Activated T-helper 1 cell treated with Interleukin-2 at 50 U/mL for 16 hours (primary cell): ENCODE data around the gene IRF3.

Source experiments
- DNase-seq: peaks from one replicate; pipeline ENCODE4 v3.0.0-alpha.2; 2020; ENCODE audit warnings: low read depth

The IRF3 gene

GRCh38 chr19:49669516-49669915, 3.9 kb upstream of the IRF3 start:
- no peak for DNase-seq

- DNase-seq, result no peak
Observed at GRCh38 chr19:49667473-49667872, 1.8 kb upstream of the IRF3 start.

DNA sequence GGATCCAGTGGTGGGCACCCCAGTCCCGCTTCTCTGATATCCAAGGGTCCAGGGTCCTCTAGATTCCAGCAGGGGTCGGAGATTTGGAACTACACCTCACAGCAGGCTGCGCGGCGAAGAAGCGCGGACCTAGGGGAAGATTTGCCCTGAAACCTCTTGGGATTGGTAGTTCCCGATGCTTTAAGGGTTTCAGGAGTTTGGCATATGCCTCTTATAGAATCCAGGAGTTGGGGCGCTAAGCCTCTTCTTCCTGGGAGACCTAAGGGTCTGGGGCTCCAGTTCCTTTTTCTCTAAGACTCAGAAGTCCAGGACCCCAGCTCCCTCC, 425 bp upstream of the IRF3 start:
- no peak for DNase-seq

DNA sequence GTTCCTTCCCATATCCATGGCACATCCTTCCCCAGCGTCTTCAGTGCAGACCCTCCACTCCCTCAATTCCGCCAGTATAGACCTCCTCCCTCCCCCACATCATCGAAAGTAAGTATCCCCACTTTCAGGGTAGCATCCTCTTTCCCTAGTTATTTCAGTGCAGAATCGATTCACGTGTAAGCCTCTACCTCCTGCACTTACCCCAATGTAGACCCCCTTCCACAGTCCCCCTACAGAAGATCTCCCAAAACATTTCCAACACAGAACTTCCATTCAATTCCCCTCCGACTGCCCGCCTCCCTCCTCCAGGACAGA, 664 bp downstream of the IRF3 start:
- DNase-seq, result no peak

GRCh38 chr19:49664171-49665035, 1.3 kb downstream of the IRF3 start:
- DNase-seq, result peak; percentile 84

DNA sequence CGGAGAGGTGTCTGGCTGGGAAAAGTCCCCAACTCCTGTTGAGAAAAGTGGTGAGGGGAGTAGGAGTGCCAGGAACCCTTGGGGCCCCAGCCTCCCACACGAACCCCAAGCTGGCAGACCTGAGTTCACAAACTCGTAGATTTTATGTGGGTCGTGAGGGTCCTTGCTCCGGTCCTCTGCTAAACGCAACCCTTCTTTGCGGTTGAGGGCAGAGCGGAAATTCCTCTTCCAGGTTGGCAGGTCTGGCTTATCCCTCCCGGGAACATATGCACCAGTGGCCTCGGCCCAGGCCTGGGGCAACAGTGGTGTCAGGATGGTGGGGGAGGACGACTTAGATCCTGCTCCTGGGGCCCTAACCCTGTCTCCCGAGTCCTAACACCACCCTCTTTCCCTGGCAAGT, 2.4 kb downstream of the IRF3 start:
- no peak for DNase-seq

- DNase-seq, result no peak
Observed at GRCh38 chr19:49662011-49662410, 3.6 kb downstream of the IRF3 start.

DNA sequence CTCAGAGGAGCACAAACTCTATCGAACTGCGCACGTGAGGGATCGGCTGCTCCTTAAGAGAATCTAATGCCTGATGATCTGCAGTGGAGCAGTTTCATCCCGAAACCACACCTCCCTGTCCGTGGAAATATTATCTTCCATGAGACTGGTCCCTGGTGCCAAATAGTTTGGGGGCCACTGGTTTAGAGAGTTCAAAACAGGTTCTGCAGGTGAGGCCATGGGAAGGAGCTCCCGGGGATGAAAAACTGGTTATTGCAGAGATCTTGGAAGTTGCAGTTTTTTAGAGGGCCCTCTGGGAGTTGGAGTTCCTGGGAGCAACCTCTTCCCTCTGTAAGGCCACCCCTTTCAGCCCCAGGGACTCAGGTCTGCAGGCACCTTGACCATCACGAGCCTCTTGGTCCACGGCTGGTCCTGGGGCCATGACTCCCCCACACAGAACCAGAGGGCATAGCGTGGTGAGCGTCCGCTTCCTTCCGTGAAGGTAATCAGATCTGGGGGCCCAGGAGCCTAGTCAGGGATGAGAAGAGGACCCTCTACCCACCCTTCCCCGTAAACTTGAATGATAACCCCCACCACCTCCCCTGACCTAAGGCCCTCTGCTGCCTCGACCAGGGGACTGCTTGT, 5.2 kb downstream of the IRF3 start:
- no peak for DNase-seq

DNA sequence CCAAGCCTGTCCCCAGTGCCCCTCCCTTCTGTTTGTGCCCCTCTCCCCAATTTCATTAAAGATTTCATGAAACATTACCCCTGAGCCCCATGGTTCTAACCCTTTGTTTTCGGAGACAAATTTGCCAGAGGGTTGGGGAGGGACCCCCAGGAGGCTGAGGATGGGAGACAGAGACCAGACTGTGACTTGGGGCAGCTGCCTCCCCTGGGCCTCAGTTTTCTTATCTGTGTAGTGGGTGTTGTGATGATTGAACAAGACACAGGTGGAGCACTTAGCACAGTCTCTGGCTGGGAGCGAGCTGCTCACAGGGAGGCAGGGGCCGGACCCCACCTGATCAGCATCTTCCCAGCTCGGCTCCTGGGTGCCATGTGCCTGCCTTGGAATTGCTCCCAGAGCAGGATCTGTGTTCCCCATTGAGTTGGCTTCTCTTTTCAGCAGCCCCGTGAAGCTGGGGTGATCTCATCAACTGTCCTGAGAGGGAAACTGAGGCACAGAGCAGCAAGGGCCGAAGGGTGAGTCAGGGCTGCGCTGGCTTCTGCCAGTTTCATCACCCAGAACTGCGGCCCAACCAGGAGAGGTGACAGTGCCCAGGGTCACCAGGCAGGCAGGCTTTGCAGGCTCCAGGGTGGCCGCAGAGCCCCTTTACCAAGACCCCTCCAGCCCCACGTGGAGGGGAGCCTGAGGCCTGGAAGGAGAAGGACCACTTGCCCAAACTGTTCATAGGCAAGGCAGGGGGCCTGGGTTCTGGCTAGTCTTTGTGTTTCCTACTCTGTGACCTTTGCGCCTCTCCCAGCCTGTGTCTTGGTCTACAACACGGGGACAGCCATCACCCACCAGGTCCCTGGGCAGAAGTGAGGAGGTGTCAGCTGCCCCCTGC, 6.9 kb downstream of the IRF3 start:
- no peak for DNase-seq

GRCh38 chr19:49658139-49658517, 7.5 kb downstream of the IRF3 start:
- DNase-seq, result no peak

GRCh38 chr19:49657493-49658138, 8.0 kb downstream of the IRF3 start:
- no peak for DNase-seq

DNA sequence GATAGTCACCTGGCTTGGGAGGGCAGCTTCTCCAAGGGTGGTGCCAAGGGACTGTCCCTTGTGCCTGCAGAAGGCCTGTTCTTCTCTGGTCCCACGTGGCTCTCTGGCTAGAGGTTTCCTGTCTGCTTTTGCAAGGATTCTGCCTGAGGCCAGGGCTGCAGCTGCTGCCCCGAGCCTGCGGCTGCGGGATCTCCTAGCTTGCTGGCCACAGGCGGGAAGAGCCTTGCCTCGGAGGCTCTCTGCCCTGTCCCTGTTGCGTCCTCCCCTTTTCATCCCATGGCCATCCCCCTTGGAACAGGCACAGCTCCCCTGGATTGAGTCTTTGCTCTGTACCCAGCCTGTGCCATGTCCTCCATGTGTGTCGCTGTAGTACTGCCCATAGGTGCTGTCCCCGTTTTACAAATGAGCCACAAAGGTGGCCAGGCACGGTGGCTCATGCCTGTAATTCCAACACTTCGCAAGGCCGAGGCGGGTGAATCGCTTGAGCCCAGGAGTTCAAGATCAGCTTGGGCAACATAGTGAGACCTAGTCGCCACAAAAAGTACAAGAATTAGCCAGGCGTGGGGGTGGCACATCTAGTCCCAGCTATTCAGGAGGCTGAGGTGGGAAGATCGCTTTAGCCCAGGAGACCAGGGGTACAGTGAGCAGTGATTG, 9.1 kb downstream of the IRF3 start:
- DNase-seq, result no peak

DNA sequence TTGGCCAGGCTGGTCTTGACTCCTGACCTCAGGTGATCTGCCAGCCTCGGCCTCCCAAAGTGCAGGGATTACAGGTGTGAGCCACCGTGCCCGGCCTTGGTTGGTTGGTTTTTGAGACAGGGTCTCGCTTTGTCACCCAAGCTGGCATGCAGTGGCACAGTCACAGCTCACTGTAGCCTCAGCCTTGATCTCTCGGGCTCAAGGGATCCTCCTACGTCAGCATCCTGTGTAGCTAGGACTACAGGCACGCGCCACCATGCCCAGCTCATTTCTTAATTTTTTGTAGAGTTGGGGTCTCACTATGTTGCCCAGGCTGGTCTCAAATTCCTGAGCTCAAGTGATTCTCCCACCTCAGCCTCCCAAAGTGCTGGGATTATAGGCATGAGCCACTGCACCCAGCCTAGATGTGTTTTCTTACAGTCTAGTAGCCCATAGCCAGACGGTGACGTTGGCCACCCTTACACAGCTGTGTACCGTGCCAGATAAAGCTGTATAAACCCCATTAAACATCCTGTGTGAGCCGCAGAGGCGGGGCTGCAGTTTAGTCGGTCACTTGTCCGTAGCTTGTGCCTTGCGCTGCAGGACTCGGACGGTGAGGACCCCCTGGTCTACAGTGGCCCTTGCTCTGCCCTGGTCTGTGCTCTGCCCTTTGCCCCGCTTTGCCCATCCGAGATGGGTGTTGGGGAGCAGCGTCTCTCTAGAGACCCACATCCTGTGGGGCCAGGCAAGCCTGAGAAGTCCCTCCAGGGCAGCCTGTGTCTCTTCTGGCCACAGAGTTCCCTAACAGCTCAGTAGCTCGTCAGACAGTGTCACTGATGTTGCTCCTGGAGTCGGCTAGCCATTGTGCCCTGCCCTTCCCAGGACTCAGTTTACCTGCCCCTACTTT, 9.8 kb downstream of the IRF3 start:
- no peak for DNase-seq

GRCh38 chr19:49654581-49654980, 11.1 kb downstream of the IRF3 start:
- DNase-seq, result no peak

- DNase-seq, result no peak
Observed at GRCh38 chr19:49653466-49653806, 12.2 kb downstream of the IRF3 start.

GRCh38 chr19:49652551-49653465, 12.8 kb downstream of the IRF3 start:
- DNase-seq, result no peak

GRCh38 chr19:49651820-49652550, 13.7 kb downstream of the IRF3 start:
- no peak for DNase-seq

GRCh38 chr19:49651029-49651819, 14.4 kb downstream of the IRF3 start:
- DNase-seq, result no peak

- DNase-seq, result no peak
Observed at GRCh38 chr19:49646586-49646985, 19.1 kb downstream of the IRF3 start.
